HG03460 (cell line): ENCODE measurements around the gene MTF2.

Source experiments
- ATAC-seq: cut with Tn5 transposase; IDR thresholded peaks from one replicate; pipeline ENCODE4 v1.9.1; 2021; ENCODE audit not compliant: unreplicated experiment

The MTF2 gene

GRCh38 chr1:93082313-93082712, 3.2 kb downstream of the MTF2 start:
- no peak for ATAC-seq

GRCh38 chr1:93083979-93084378, 4.9 kb downstream of the MTF2 start:
- ATAC-seq, result no peak

- ATAC-seq, result no peak
These were observed 8.4 kb downstream of the MTF2 start for GRCh38 chr1:93087532-93087931.

- ATAC-seq, result no peak
These were observed 14.4 kb downstream of the MTF2 start for GRCh38 chr1:93093332-93094006.

GRCh38 chr1:93095804-93096585, 16.9 kb downstream of the MTF2 start:
- no peak for ATAC-seq

- ATAC-seq, result no peak
These were observed 23.1 kb downstream of the MTF2 start for GRCh38 chr1:93102142-93102541.

- ATAC-seq, result no peak
These were observed 27.1 kb downstream of the MTF2 start for GRCh38 chr1:93106226-93106625.

- ATAC-seq, result no peak
These were observed 28.3 kb downstream of the MTF2 start for GRCh38 chr1:93107395-93107794.

GRCh38 chr1:93108335-93108734, 29.3 kb downstream of the MTF2 start:
- ATAC-seq, result no peak

- ATAC-seq, result no peak
These were observed 30.5 kb downstream of the MTF2 start for GRCh38 chr1:93109578-93109977.

GRCh38 chr1:93111065-93111464, 32.0 kb downstream of the MTF2 start:
- ATAC-seq, result no peak

- ATAC-seq, result no peak
These were observed 32.5 kb downstream of the MTF2 start for GRCh38 chr1:93111561-93111960.

GRCh38 chr1:93113127-93113526, 34.0 kb downstream of the MTF2 start:
- no peak for ATAC-seq

GRCh38 chr1:93114391-93114790, 35.3 kb downstream of the MTF2 start:
- ATAC-seq, result no peak

- ATAC-seq, result no peak
These were observed 41.5 kb downstream of the MTF2 start for GRCh38 chr1:93120614-93121013.

GRCh38 chr1:93123201-93123783, 44.2 kb downstream of the MTF2 start:
- ATAC-seq, result no peak

GRCh38 chr1:93124556-93125355, 45.7 kb downstream of the MTF2 start:
- no peak for ATAC-seq

GRCh38 chr1:93129507-93130099, 50.5 kb downstream of the MTF2 start:
- ATAC-seq, result no peak

- ATAC-seq, result no peak
These were observed 53.6 kb downstream of the MTF2 start for GRCh38 chr1:93132638-93133037.

GRCh38 chr1:93136445-93136844, 57.4 kb downstream of the MTF2 start:
- ATAC-seq, result no peak
